HG03342 (cell line): ENCODE measurements around the gene PYCR2.

ENCODE experiments used
- ATAC-seq: cut with Tn5 transposase; IDR thresholded peaks from one replicate; pipeline ENCODE4 v1.9.1; 2021; ENCODE audit warnings: mild to moderate bottlenecking, moderate library complexity; ENCODE audit not compliant: unreplicated experiment

Gene PYCR2

DNA sequence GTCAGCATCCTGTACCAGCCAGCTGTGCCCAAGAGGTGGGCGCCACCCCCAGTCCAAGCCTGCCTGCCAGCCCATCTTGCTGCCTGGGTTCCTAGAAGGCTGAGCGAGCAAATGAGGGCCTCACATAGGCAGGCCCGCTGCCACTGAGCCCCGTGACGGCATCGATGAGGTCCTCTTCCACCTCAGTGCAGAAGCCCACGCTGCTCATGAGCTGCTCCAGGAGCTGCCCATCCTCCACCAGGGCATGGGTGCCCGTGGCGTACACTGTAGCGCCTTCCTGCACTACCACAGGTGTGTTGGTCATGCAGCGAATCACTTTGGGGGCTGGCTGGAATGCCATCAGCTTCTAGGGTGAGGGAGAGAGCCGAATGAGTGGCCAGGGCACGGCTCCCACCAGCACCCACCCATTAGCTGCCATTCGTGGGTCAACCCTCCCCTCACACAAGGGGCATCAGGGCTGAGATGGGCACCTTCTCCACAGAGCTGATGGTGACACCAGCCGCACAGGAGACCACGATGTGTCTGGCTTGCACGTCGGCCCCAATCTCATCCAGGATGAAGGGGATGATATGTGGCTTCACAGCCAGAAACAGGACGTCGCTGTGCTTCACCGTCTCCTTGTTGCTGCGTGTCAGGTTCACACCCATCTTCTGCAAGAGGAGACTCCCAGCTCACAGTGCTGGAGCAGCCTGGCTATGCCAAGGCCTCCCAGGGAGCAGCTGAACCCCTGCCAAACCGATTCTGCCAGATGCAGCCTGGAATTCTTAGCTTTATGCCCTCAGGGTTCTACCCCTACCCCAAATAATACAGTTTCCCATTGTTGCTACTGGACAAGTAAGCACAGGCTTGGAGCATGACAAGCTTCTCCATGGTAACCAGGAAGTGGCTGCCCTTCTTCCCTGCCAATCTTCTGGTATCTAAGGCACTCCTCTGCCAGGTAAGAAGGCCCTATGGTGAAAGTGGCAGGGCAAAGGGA, 2.0 kb downstream of the PYCR2 start:
- no peak for ATAC-seq

DNA sequence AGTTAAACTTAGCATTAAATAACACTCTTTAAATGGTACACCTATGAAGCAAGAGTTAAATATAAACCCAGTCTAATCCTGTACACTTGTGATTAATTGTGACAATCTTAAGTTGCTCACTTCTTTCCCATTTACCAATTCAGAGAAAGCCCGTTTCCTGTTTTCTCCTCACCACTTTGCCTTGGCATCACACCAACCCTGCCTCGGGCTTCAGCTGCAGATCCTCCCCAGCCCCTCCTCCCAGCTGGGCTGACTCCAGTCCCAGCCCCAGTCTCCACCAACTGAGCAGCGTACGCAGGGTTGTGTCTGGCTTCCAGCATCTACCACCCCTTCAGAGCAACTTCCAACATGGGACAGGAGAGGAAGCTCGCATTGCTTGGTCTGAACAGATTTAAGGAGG, 4.1 kb downstream of the PYCR2 start:
- no peak for ATAC-seq

DNA sequence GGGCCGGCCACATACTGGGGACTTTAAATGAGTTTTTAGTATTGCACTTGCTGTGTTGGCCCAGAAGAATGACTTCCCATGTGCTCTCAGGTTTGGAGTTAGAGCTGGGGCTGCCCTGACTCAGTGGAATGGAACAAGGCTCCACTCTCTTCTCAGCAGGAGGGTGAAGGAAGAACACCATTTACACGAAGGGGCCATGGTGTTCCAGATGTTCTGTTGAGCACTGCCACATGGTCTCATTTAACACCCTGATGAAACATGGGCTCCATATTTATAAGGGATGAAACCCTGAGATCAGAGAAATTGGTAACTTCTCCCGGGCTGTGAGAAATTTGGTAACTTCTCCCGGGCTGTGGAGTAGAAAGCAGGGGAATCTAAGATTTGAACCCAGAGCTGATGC, 5.8 kb downstream of the PYCR2 start:
- no peak for ATAC-seq

DNA sequence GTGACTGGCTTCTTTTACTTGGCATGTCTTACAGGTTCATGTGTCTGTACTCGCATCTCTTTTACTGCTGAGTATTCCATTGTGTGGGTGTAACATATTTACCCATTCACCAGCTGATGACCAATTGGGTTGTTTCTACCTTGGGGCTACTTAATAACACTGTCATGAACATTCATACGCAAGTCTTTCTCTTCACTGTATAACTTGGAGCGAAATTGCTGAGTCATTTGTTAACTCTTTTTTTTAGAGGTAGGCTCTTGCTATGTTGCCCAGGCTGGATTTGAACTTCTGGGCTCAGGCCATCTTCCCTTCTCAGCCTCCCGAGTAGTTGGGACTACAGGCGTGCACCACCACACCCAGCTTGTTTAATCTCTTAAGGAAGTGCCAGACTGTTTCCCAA, 6.5 kb downstream of the PYCR2 start:
- no peak for ATAC-seq

DNA sequence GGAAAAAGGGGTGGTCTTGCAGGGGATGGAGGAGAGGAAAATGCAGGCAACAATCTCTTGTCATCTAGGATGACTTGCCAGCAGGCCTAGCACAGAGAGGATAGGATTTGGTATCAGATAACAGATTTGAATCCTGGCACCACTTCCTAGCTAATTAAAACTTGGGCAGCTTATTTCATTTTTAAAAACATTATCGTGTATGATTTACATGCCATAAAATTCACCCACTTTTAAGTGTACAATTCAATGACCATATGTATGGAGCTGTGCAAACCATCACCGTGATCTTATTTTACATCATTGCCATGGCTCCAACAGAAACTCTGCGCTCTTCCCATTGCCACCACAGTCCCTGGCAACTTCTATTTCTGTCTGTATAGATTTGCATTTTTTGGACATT, 6.9 kb downstream of the PYCR2 start:
- no peak for ATAC-seq

DNA sequence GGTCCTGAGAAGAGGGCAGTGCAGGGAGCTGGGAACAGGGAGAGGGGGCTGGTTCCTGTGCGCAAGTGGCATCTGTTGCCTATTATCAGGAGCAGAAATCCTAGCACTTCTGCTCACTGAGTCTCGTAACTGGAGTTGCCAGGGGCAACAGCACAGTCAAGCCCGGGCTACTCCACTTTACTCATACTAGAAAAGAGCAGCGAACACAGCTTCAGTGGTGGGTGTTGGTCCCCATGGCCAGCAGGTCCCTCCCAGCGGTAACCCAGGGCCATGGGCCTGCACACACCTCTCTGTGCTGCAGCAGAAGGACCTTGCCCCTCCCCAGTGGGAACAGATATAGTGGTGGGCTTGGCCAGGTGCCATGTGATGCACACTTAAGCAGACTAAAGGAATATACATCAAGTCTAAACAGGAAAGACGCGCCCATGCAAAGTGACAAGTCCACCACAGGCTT, 8.5 kb downstream of the PYCR2 start:
- ATAC-seq = no peak

DNA sequence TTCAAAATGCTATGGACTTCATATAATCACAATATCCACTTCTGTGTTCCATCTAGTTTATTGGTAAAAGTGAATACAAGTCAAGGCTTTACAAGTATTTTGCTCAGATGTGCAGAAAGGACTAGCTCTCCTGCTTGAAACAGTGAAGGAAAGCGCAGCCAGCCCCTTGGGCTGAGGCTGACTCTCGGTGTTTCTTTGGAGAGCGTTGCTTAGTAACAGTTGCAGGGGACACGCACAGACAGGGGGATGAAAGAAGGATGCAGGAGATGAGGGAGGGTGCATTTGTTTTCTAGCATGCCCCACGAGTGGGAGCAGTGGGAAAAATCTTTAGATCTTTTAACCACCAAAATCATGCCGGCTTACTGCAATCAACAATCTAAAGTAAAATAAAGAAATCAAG, 9.1 kb downstream of the PYCR2 start:
- no peak for ATAC-seq

DNA sequence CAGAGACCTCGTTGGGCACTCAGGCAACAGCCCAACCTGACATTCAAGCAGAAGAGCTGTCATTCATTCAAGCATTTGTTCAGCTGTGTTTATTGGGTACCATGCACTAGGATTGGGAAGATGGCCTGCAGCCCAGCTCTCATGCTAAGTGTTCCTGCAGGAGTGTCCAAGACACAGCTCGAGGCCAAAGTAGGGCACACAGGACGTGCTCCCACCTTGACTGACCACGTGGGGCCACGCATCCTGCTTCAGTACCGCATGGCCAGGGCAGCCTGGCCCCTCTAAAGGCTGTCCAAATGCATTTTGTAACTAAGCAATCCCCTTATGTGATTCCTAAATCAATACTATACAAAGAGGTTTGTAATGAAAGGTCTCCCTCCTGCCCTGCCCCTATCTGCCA, 9.7 kb downstream of the PYCR2 start:
- ATAC-seq = no peak

DNA sequence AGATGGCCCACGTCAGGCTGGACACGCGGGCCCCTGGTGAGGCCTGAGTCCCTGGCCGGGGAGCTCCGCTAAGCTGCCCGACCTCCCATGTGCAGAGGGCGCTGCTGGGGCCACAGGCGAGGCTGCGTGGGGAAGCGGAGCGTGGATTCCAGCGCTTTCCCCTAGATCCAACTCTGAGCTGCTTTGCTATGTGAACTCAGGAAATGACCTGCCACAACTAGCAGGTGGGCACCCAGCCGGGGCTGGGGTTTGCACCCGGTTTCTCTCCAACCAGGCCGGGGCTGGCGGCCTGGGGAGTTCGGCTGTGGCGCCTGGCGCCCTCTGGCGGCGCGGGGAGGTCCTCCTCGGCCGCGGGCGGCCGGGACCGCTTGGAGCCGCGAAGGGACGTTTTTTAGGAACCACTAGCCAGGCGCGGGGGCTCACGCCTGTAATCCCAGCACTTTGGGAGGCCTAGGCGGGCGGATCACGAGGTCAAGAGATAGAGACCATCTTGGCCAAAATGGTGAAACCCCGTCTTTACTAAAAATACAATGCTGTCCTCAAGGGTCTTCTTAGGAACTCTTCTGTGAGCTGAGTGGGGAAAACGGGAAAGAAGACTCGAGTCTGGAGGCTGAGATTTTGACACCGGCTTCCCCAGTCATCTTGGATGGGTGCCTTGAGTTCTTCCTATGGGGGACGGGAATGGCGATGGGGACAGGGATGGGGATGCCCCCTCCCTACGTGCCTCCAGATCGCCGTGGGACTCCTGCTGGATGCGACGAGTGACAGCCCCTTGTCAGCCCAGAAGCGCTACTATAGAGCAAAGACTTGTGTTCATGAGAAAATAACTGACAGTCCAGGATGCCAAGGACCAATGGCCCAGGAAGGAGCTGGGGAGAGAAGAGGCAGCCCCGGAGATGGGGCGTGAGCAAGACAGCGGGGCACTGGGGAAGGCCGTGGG, 12.6 kb downstream of the PYCR2 start:
- ATAC-seq = peak; percentile 94

DNA sequence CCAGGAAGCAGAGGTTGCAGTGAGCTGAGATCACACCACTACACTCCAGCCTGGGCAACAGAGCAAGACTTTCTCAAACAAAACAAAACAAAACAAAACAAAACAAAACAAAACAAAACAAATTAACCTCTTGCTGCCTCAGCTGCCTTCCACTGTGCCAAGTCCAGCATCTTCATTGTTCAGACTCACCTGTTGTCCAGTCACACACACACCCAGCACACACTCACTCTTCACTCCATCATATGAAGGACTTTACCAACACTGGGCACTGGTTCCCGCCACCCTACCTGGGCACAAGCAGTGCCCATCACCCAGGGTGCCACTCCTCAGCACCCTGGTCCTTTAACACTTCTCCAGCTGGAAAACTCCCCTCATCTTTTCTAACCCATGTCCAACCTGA, 14.6 kb downstream of the PYCR2 start:
- no peak for ATAC-seq

DNA sequence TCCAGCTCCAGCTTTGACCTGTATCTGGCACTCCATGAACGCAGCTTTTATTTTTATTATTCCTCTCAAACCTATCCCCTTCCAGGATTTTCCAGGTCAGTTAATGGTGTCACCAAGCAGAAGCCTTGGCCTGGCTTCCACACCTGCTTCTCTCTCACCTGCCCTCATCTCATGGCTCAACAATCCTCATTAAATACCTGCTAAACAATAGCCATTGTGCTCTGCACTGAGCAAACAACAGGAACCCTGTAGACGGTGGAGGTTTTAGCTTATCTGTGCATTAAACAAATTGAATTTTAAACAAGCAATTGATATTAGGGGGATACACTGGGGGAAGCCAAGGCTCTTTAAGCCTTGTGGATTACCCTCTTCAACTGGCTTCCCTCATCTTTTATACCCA, 15.3 kb downstream of the PYCR2 start:
- no peak for ATAC-seq

DNA sequence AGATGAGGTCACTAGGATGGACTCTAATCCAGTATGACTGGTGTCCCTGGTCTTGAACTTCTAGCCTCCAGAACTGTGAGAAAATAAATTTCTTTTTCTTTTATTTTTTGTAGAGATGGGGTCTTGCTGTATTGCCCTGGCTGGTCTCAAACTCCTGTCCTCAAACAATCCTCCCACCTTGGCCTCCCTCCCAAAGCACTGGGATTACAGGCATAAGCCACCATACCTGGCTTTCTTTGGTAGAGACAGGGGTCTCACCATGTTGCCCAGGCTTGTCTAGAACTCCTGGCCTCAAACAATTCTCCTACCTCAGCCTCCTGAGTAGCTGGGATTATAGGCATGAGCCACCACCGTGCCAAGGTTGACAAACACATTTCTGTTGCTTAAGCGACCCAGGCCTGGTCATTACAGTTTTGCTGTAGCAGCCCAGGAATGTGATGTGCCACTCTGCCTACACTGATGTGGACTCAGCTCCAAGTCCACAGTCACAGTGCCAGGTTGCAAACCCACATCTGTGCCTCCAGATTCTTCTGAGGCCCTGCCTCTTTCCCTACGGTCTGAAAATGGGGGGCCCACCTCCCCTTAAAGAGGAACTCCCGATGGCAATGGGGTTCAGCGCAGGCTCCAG, 15.9 kb downstream of the PYCR2 start:
- ATAC-seq = no peak

DNA sequence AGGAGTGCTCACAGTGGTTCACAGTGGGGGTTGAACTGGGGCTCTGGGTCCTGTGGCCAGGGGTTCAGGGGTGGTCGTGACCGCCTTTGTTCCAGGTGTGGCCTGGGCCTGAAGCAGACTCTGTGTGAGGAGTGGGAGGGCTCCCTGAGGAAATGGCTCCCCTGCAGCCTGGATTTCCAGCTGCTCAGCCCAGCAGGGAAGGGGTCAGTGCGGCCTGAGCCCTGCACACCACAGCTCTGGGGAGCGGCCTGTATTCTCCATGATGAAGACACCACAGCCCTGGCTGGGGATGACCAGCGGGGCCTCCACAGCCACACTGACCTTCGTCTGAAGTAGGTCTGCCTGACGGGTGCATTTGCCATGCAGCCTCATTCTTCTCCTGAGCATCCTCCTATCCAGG, 16.7 kb downstream of the PYCR2 start:
- no peak for ATAC-seq

DNA sequence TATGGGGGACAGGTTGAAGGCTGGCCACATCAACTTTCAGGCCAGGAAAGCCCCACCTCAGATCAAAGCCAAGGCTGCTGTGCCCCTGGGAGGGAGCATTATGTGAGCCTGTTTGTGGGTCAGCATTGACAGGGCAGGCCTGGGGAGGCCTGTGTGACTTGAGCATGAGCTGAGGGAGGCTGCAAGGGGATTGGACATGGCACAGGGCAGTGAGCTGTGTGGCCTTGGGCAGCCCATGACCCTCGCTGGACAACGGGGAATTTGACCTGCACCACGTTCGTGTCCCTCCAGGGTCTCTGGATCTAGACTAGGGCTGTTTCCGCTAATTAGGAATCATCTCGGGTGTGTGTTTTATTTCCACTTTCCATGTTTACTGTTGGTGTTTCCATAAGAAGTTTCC, 17.6 kb downstream of the PYCR2 start:
- no peak for ATAC-seq

DNA sequence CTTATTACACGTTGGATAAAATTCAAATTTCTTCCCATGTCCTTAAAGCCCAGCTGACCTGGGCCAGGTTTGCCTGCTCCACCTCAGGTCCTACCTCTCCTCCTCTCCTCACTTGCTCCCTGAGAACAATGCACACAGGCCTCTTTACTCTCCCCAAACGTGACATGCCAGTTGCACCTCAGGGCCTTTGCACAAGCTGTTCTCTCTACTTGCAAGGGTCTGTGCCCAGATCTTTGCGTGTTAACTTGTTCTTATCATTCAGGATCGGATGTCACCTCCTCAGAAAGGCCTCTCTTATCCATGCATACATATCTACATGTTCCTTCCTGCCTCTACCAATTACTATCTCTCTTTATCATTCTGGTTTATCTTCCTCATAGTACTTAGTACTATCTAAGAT, 20.4 kb downstream of the PYCR2 start:
- no peak for ATAC-seq

DNA sequence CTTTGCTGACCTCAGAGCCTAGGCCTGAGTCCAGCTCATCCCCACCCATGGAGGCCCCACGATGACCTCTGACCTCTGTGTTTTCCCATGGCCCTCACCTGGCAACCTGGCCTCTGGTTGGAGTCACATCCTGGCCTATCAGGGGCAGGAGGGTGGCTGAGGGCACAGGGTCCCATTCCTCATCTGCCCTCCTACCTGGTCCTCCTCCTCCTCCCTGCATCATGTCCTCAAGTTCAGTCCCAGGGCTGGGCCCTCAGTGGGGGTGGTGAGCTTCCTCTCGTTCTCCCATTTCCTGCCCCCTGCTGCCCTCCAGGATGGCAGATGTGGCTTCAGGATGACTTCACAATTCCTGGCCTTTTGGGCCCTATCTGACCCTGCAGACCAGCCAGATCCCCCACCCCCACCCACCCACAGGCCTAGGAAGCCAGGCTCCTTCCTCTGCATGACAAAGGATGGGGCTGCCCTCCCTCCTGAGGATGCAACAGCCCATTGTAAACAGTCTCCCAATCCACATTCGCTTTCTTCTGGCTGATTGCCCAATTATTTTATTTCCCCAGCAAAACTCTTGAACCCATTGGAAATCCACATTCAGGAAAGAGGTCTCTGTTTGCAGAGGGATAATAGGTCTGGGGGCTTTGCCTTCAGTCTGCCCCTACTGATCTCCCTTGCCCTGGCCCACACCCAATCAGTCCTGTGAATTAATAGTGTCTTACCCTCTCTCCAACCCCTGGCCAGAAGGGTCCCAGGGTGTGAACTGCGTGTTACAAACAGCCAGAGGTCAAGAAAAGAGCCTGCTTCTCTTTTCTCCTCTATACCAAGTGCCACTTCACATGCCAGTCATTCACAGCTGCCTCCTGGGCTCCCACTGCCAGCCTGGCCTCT, 24.8 kb downstream of the PYCR2 start:
- ATAC-seq = no peak

DNA sequence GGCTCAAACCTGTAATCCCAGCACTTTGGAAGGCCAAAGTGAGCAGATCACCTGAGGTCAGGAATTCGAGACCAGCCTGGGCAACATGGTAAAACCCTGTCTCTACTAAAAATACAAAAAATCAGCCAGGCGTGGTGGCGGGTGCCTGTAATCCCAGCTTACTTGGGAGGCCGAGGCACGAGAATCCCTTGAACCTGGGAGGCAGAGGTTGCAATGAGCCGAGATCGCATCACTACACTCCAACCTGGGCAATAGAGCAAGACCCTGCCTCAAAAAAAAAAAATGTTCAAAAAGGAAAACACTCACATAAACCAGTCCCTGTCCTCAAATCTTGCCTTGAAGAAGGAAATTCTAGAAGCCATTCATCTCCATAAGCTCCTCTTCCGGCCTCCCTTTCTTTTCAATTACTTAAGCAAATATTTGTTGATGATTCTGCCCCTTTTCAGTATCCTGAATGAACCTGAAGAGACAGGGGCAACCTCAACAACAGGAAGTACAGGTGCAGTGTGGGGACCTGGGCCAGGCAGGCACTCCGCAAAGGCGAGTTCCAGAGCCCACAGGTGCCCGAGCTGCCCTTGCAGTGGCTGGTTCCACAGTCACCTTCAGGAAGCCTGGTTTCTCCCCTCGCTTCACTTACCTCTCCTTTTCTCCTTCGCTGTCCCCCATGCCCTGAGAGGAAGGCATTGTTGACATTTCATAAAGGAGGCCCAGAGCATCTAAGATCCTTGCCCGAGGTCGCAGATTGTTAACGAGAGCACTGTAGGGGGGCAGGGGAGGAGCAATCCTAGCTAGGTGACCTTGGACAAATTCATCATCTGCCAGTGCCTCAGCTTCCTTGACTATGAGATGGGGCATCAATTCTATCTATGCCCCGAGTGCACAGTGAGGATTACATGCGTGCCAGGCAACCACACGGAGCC, 26.2 kb downstream of the PYCR2 start:
- ATAC-seq = no peak

DNA sequence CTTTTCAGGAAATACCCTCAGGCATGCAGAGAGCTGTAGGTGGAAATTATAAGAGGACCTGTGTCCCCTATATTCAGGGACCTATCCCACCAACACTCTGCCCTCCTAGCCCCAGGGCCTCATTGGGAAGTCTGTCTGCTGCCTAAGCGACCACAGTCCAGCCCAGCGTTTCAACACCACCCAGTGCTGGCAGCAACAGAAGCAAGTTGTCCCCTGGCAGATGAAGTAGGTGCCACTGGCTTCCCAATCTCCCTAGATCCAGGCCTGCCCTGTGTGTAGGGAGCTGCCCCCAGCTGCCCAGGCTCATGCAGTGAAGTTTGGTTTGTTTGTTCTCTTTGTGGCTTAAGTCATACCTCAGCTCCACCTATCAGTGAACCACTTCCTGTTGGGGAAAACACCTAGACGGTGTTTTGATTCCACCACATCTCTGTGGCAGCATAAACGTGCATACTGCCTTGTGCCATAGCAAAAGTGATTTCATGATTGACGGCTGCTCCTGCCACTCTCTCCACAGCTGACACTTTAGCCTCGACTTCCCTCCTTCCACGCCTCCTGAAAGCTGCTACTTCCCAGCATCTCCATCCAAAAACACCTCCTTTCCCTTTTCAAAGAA, 27.0 kb downstream of the PYCR2 start:
- ATAC-seq = peak; percentile 100

DNA sequence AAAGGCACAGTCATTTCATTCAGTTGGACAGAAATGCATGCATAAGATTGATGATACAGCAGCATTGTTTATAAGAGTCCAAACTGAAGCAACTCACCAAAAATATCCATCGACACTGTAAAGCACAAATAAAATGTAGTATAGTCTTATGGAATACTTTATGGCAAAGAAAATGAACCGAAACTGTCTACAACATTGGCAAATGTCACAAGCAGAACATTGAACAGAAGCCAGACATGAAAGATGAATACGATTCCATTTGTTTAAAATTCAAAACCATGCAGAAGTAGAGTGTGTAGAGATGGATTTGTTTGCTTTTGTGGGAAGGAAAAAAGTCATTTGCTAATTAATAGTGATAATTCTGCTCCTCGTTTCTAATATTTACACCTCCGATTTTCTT, 27.6 kb downstream of the PYCR2 start:
- no peak for ATAC-seq
